Motor neuron (in vitro differentiated cells): ENCODE measurements around the gene HERC6. TPM values are rescaled to one million over a fixed set of nuclear protein-coding genes. Genes with fewer than 3 reads are reported as not detected.

ENCODE experiments used
- ATAC-seq, 8 experiments: fragments of 200-7000 bp; cut with Tn5 transposase; replicated peaks in 6 of 8; 2 replicates each; pipeline ENCODE4 v1.8.0; 2021; ENCODE audit warnings: mild to moderate bottlenecking in 8 of 8, moderate library complexity in 8 of 8
- H3K27ac ChIP-seq, 2 donors: fragments of 250-450 bp; sonication (Bioruptor Pico); 2 replicates each; pipeline ENCODE4 v1.9.0; 2021; ENCODE audit warnings: antibody characterized with exemption in 2 of 2, mild to moderate bottlenecking in 2 of 2, moderate library complexity in 1 of 2
- H3K4me1 ChIP-seq, 2 donors: fragments of 250-450 bp; sonication (Bioruptor Pico); replicated peaks in 1 of 2; 2 replicates each; pipeline ENCODE4 v1.6.1; 2021; ENCODE audit warnings: antibody characterized with exemption in 2 of 2, mild to moderate bottlenecking in 2 of 2, moderate library complexity in 1 of 2
- H3K4me3 ChIP-seq, 5 donors: fragments of 250-450 bp; sonication (Bioruptor Pico); 2 replicates each; pipeline ENCODE4 v1.9.0; 2021; ENCODE audit warnings: antibody characterized with exemption in 5 of 5, mild to moderate bottlenecking in 5 of 5, moderate library complexity in 4 of 5
- WGBS, 10 experiments: fragments of 450-650 bp; shearing (Covaris generic); methylation state at CpG; one replicate each; pipeline ENCODE4 v1.0.0; 2022; 5-methylcytosine and 5-hydroxymethylcytosine counted together
- in situ Hi-C, 9 experiments: fragments of 400-800 bp; cut with MboI; loops; one replicate each; pipeline ENCODE4 v1.15.0; 2021; ENCODE audit warnings: low sequenced_read_pairs in 9 of 9, low pct_unique_long_range_greater_than_20kb in 2 of 9; ENCODE audit not compliant: unreplicated experiment in 9 of 9
- total RNA-seq, 8 experiments: library from RNA; unstranded; fragments of 300-600 nt; gene quantifications; 2 replicates each; pipeline versions ENCODE4 v1.2.3 to v1.2.4, GENCODE V29; 2022

HERC6 gene
- total RNA-seq, 8 experiments from 2014 or later = 0.38 to 32.4 (median 2.5) TPM

DNA sequence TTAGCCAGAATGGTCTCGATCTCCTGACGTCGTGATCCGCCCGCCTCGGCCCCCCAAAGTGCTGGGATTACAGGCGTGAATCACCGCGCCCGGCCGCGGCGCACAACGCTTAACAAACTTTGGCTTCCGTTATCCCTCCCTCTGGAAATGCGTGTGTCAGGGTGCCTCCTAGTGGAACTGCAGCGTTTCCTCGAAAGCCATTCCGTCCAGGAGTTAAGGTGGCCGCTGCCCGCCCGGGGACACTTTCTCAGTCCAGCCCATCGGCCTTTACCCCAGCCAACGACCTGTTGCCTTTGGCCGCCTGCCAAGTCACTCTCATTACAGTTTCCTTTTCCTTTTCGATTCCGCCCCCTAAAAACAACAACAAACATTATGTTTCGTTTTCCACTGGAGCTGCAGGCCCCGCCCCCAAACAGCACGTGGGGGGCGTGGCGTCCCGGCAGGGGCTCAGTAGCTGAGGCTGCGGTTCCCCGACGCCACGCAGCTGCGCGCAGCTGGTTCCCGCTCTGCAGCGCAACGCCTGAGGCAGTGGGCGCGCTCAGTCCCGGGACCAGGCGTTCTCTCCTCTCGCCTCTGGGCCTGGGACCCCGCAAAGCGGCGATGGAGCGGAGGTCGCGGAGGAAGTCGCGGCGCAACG, 78.1 kb downstream of the HERC6 start, which contains the start of gene HERC5:
Gene HERC5, plus strand, starts transcription at position 450 of the 637 bp plus-strand sequence. Its CDS starts 151 bp downstream, at position 601.
- Histone ChIP-seq H3K4me3 (peak within 1 kb of the TSS; percentile 35 to 45 (median 39)), H3K27ac (no peak within 1 kb of the TSS), H3K4me1 (no peaks in the 10 kb centered on the region)
- ATAC-seq = peak; percentile 90 to 95 (median 92)
- in situ Hi-C loops = no loop called here
- WGBS, 10 experiments = 0 to 13% (median 0%) methylated on average over 1 to 22 of the region's 57 CpGs; no CpG with 5 or more reads in 3 of the 10 experiments

DNA sequence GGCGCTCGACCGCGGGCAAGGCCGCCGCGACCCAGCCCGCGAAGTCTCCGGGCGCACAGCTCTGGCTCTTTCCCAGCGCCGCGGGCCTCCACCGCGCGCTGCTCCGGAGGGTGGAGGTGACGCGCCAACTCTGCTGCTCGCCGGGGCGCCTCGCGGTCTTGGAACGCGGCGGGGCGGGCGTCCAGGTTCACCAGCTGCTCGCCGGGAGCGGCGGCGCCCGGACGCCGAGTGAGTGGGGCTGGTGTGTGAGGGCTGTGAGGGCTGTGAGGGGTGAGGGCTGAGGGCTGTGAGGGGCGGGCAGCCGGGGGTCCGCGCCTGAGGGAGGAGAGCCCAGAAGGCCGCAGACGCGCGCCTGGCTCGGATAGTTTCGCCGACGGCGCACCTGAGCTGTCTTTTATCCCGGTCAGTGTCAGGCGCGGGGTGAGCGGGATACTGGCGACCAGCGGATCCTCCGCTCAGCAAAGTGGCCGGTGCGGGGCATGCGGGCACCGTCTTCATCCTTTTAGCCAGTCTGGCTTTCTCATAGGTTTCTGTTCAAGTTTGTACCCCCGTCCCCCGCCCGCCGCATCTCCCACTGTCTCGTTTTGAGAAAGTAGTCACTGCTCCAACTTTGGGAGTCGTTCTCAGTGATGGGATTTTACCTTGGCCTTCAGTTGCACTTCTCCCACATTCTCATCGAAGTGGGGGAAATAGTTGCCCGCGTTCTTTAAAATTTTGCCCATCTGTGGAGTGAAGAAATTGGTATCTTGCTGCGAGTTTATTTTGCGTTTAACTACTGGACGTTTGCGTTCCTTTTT, 78.9 kb downstream of the HERC6 start:
- H3K4me3 ChIP-seq = peak overlapping the region; percentile 35 to 45 (median 39)
- peak; percentile 53 to 82 (median 76) for ATAC-seq
- no peaks in the 10 kb centered on the region for H3K4me1 ChIP-seq
- in situ Hi-C loops = no loop called here
- WGBS, 10 experiments = 0 to 57% (median 15%) methylated on average over 3 to 21 of the region's 75 CpGs
- H3K27ac ChIP-seq = no peak overlapping the region

DNA sequence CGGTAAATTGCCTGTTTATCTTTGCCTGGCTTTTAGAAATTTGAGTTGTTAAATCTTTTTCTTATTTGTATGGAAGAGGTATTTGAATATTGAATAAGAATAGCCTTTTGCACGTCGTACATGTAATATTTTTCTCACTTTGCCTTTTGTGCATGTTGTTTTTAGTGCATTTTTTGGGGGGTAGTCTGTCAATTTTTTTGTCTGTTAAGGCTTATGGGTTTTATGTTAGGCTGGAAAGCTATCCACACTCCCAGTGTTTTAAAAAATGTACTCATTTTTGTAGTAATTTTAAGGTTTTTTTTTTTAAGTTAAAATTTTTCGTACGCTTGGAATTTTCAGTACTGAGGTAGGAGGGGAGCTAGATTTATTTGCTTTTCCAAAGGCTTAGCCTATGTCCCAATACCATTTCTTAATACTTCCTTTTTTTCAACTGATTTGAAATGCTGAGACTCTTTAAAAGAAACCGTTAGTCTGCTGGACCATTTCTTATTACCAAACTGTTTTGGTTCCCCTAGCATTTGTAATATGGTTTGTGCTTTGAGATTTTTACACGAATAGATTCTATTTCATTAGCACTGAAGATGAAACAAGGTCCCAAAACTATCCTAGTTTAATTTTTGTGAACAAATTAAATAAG, 79.6 kb downstream of the HERC6 start:
- no peak for ATAC-seq

DNA sequence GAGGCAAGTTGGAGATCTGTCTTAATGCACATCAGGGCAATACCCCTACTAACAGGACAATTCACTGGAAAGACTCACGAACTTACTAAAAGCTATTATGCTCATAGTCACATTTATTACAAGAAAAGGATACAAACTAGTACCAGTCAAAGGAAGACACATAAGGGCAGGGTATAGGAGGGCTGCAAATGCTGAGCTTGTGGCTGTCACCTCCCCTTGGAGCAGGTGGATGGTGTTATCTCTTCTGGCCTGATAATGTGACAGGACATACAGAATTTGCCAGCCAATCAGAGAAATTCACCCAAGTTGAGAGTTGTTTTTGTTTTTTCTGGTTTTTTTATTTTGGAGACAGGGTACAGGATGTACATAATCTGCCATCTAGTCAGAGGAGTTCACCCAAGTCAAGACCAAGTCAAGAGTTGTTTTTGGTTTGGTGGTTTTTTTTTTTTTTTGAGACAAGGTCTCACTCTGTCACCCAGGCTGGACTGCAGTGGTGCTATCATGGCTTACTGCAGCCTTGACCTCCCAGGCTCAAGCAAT, 87.1 kb downstream of the HERC6 start:
- in situ Hi-C loops = no loop called here
- Histone ChIP-seq H3K27ac (no peak overlapping the region), H3K4me3 (no peak overlapping the region), H3K4me1 (no peaks in the 10 kb centered on the region)
- WGBS, 10 experiments = 38 to 100% (median 88%) methylated on average over 1 of the region's 1 CpG; no CpG with 5 or more reads in 5 of the 10 experiments
- no peak for ATAC-seq

More for the DNA sequence above, 79.6 kb downstream of the HERC6 start:
- in situ Hi-C loops = no loop called here
- no peak overlapping the region for H3K4me3 ChIP-seq
- H3K27ac ChIP-seq = no peak overlapping the region
- H3K4me1 ChIP-seq = no peaks in the 10 kb centered on the region
- 30 to 77% (median 52%) methylated on average over 3 to 7 of the region's 7 CpGs for WGBS, 10 experiments

DNA sequence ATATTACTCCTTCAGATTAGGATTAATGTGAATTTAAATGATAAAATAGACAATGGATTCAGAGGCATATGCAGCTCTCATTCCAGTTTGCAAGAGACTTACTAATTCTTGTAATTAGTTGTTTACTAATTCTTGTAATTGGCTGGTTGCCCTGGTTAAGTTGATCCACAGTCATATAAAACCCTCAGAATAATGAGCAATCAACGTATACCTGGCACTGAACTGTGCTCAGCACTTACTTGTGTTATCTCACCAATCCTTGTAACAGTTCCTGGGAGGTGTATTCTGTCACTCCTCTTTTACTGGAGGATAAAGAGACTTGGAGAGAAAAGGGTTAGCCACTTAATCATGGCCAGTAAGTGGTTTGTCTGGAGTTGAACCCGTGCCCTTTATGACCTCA, 88.7 kb downstream of the HERC6 start:
- no peak overlapping the region for H3K27ac ChIP-seq
- H3K4me1 ChIP-seq = no peaks in the 10 kb centered on the region
- 15 to 83% (median 40%) methylated on average over 1 to 2 of the region's 2 CpGs; no CpG with 5 or more reads in 3 of the 10 experiments for WGBS, 10 experiments
- no peak for ATAC-seq
- no peak overlapping the region for H3K4me3 ChIP-seq
- in situ Hi-C loops = no loop called here

DNA sequence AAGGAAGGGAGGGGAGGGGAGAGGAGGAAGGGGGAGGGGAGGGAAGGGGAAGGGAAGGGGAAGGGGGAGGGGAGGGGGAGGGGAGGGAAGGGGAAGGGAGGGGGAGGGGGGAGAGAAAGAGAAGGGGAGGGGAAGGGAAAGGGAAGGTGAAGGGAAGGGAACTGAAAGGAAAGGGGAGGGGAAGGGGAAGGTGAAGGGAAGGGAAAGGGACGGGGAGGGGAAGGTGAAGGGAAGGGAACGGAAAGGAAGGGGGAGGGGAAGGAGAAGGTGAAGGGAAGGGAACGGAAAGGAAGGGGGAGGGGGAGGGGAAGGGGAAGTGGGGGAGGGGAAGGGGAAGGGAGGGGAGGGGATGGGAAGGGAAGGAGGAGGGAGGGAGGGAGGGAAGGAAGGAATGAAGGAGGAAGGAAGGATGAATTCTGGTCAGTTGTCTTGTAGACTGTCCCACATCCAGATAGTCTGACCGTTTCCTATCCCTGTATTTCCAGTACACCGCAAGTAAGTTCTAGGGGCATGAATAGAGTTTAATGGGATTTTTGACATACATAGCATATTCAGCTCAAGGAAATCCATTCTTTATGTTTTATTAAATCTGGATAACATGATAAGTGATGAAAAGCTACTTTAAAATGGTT, 98.7 kb downstream of the HERC6 start:
- Histone ChIP-seq H3K4me3 (no peak overlapping the region), H3K4me1 (no peaks in the 10 kb centered on the region), H3K27ac (no peak overlapping the region)
- WGBS, 10 experiments = 80 to 90% methylated on average over 1 to 2 of the region's 5 CpGs; no CpG with 5 or more reads in 8 of the 10 experiments
- in situ Hi-C loops = no loop called here
- no peak for ATAC-seq

DNA sequence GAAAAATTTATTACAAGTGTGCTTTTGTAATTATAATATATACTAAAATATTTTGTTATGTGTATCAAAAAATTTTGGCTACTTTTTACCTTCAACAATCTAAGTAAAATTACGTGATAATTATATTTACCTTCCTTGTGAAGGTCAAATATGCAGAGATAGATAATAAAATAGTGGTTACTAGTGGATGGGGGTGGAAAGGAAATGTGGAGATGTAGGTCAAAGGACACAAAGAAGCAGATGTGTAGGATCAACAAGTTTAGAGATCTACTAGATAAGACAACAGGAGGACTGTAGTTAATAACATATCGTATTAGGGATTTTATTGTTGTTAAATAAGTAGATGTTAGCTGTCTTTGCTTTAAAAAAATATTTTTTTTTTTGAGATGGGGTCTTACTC, 99.6 kb downstream of the HERC6 start:
- ATAC-seq = no peak
- WGBS, 10 experiments = 57 to 100% (median 90%) methylated on average over 1 to 2 of the region's 2 CpGs; no CpG with 5 or more reads in 1 of the 10 experiments
- H3K27ac ChIP-seq = no peak overlapping the region
- in situ Hi-C loops = no loop called here
- no peaks in the 10 kb centered on the region for H3K4me1 ChIP-seq
- H3K4me3 ChIP-seq = no peak overlapping the region

DNA sequence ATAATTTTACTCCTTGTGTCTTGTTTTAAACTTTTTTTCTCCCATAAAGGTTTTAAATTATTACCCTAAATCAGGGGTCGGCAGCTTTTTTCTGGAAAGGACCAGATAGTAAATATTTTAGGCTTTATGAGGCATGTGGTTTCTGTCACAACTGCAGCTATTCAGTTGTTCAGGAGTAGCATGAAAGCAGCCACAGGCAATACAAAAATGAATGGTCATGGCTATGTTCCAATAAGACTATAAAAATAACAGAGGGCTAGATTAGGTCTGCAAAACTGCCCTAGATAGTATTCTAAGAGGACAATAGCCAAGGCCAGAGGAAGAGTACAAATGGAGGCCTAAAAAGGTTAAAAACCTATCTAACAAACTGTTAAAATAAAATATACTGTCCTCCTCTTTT, 102.9 kb downstream of the HERC6 start:
- H3K27ac ChIP-seq = no peak overlapping the region
- H3K4me1 ChIP-seq = no peaks in the 10 kb centered on the region
- WGBS, 10 experiments = 0 to 100% (median 82%) methylated on average over 1 of the region's 1 CpG; no CpG with 5 or more reads in 1 of the 10 experiments
- ATAC-seq = no peak
- in situ Hi-C loops = no loop called here
- H3K4me3 ChIP-seq = no peak overlapping the region

DNA sequence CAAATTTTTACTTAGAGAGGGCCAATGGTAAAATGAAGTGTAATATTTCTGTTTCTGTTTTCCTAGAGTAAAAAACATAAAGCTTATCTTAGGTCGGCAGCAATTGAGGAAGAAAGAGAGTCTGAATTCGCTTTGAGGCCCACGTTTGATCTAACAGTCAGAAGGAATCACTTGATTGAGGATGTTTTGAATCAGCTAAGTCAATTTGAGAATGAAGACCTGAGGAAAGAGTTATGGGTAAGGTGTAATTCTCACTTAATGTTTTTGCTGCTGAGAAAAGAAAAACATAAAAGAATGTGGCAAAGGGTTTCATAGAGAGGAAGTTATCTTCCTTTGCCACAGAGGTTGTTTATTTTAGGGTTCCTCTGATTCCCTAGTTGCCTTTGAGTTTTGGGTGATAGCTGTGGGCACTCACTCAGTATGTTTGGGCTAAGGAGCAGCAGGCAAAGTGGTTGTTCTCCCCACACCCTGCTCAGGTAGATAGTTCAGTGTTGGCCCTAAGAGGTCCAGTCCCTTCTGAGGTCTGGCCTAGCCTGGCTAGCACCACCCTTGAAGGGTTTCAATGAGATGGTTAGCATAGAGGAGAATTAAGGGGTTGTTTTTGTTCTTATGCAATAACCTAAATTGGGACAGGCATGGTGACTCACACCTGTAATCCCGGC, 110.6 kb downstream of the HERC6 start:
- no peak overlapping the region for H3K4me3 ChIP-seq
- in situ Hi-C loops = no loop called here
- WGBS, 10 experiments = 31 to 100% (median 78%) methylated on average over 3 to 4 of the region's 4 CpGs
- no peaks in the 10 kb centered on the region for H3K4me1 ChIP-seq
- ATAC-seq = no peak
- no peak overlapping the region for H3K27ac ChIP-seq

Other genes with a start within 250 kb of the HERC6 start
- gene ABCG2, start 220.2 kb upstream of the HERC6 start, total RNA-seq = 10 to 100 TPM in 1 of 8 experiments, under 1 TPM in 7; 0.05 to 39.6 (median 0.31) TPM
- 10 to 100 TPM; 14.6 to 46.3 (median 32.4) TPM for gene PPM1K, start 94.3 kb upstream of the HERC6 start, total RNA-seq
- 10 to 100 TPM in 1 of 8 experiments, 1 to 10 TPM in 3, under 1 TPM in 4; 0.32 to 11.3 (median 1.7) TPM for gene HERC5, start 78.3 kb downstream of the HERC6 start, total RNA-seq
- gene PYURF, start 144.9 kb downstream of the HERC6 start, total RNA-seq = 10 to 100 TPM; 48.4 to 95.5 (median 68.7) TPM
- gene HERC3, start 213.6 kb downstream of the HERC6 start, total RNA-seq = 10 to 100 TPM in 6 of 8 experiments, 1 to 10 TPM in 2; 7.0 to 23.5 (median 13.4) TPM